ENCODE data around the gene NEK10. TPM values are rescaled to one million over a fixed set of nuclear protein-coding genes. Genes with fewer than 3 reads are reported as not detected.

NEK10 gene
- total and polyA plus RNA-seq, 2 of the 13 experiments (the other 11 are each of a cell fraction or from before 2014, with no cell fraction given), result 2.8 to 14.2 TPM

DNA sequence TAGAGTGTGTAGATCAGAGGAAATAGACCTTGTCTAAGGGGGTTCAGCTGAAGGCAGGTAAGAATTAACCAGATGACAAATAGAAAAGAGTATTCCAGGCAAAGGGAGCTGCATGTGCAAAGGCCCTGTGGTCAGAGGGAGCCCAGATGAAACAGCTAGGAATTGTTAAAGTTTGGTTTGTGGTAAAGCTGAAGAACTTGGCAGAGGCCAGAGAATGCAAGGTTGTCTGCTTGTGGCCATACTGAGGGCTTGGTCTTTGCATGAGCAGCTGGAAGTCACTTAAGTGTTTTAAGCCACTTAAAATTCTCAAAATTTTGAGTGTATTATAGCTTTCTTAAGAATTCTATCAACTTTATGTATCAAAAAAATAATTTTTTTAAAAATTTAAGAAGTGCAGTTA is 116.5 kb downstream of the NEK10 start (continued):
- TF ChIP-seq, protein P1, sequence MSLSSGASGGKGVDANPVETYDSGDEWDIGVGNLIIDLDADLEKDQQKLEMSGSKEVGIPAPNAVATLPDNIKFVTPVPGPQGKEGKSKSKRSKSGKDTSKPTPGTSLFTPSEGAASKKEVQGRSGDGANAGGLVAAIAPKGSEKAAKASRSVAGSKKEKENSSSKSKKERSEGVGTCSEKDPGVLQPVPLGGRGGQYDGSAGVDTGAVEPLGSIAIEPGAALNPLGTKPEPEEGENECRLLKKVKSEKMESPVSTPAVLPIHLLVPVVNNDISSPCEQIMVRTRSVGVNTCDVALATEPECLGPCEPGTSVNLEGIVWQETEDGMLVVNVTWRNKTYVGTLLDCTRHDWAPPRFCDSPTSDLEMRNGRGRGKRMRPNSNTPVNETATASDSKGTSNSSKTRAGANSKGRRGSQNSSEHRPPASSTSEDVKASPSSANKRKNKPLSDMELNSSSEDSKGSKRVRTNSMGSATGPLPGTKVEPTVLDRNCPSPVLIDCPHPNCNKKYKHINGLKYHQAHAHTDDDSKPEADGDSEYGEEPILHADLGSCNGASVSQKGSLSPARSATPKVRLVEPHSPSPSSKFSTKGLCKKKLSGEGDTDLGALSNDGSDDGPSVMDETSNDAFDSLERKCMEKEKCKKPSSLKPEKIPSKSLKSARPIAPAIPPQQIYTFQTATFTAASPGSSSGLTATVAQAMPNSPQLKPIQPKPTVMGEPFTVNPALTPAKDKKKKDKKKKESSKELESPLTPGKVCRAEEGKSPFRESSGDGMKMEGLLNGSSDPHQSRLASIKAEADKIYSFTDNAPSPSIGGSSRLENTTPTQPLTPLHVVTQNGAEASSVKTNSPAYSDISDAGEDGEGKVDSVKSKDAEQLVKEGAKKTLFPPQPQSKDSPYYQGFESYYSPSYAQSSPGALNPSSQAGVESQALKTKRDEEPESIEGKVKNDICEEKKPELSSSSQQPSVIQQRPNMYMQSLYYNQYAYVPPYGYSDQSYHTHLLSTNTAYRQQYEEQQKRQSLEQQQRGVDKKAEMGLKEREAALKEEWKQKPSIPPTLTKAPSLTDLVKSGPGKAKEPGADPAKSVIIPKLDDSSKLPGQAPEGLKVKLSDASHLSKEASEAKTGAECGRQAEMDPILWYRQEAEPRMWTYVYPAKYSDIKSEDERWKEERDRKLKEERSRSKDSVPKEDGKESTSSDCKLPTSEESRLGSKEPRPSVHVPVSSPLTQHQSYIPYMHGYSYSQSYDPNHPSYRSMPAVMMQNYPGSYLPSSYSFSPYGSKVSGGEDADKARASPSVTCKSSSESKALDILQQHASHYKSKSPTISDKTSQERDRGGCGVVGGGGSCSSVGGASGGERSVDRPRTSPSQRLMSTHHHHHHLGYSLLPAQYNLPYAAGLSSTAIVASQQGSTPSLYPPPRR (CRISPR knock-in tag; IDR thresholded peaks at IDR 0.05; ENCODE audit: borderline replicate concordance), result no peak
- TF ChIP-seq, protein P2, sequence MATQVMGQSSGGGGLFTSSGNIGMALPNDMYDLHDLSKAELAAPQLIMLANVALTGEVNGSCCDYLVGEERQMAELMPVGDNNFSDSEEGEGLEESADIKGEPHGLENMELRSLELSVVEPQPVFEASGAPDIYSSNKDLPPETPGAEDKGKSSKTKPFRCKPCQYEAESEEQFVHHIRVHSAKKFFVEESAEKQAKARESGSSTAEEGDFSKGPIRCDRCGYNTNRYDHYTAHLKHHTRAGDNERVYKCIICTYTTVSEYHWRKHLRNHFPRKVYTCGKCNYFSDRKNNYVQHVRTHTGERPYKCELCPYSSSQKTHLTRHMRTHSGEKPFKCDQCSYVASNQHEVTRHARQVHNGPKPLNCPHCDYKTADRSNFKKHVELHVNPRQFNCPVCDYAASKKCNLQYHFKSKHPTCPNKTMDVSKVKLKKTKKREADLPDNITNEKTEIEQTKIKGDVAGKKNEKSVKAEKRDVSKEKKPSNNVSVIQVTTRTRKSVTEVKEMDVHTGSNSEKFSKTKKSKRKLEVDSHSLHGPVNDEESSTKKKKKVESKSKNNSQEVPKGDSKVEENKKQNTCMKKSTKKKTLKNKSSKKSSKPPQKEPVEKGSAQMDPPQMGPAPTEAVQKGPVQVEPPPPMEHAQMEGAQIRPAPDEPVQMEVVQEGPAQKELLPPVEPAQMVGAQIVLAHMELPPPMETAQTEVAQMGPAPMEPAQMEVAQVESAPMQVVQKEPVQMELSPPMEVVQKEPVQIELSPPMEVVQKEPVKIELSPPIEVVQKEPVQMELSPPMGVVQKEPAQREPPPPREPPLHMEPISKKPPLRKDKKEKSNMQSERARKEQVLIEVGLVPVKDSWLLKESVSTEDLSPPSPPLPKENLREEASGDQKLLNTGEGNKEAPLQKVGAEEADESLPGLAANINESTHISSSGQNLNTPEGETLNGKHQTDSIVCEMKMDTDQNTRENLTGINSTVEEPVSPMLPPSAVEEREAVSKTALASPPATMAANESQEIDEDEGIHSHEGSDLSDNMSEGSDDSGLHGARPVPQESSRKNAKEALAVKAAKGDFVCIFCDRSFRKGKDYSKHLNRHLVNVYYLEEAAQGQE (IDR thresholded peaks at IDR 0.05; ENCODE audit: borderline replicate concordance in 1 of 2, low read depth in 1 of 2, low read length in 2 of 2), result no peak
- no peak for TF ChIP-seq MTA1 (CRISPR knock-in tag; IDR thresholded peaks at IDR 0.05; ENCODE audit: borderline replicate concordance)
- TF ChIP-seq CCAR2 (optimal IDR thresholded peaks at IDR 0.05; ENCODE audit: low read depth, low read length), result no peak

All from HepG2 (cell line).